ENCODE data around the gene RASA1.

The RASA1 gene

GRCh38 chr5:87388129-87388528 lies 120.4 kb downstream of the RASA1 start:
- in situ Hi-C loops (cut with HindIII; ENCODE audit: low sequenced_read_pairs), result no loop called here
- no peak for DNase-seq (ENCODE audit: low read depth)
- no peak overlapping the region for H3K4me3 ChIP-seq (ENCODE audit: low read depth, low read length)
- TF ChIP-seq CTCF (IDR thresholded peaks at IDR 0.05; ENCODE audit: low read depth, low read length, missing control alignments), result no peak

- DNase-seq (ENCODE audit: low read depth), result no peak
- no peak for TF ChIP-seq CTCF (IDR thresholded peaks at IDR 0.05; ENCODE audit: low read depth, low read length, missing control alignments)
- in situ Hi-C loops (cut with HindIII; ENCODE audit: low sequenced_read_pairs), result no loop called here
- H3K4me3 ChIP-seq (ENCODE audit: low read depth, low read length), result no peak overlapping the region
Measured at GRCh38 chr5:87389296-87390034, 121.8 kb downstream of the RASA1 start.

- no peak for TF ChIP-seq CTCF (IDR thresholded peaks at IDR 0.05; ENCODE audit: low read depth, low read length, missing control alignments)
- in situ Hi-C loops (cut with HindIII; ENCODE audit: low sequenced_read_pairs), result no loop called here
- no peak for DNase-seq (ENCODE audit: low read depth)
- no peak overlapping the region for H3K4me3 ChIP-seq (ENCODE audit: low read depth, low read length)
Measured at GRCh38 chr5:87390075-87390474, 122.4 kb downstream of the RASA1 start.

- no peak for DNase-seq (ENCODE audit: low read depth)
- no peak for TF ChIP-seq CTCF (IDR thresholded peaks at IDR 0.05; ENCODE audit: low read depth, low read length, missing control alignments)
- in situ Hi-C loops (cut with HindIII; ENCODE audit: low sequenced_read_pairs), result no loop called here
Measured at GRCh38 chr5:87390576-87391199, 123.0 kb downstream of the RASA1 start.

GRCh38 chr5:87392170-87392569 lies 124.5 kb downstream of the RASA1 start:
- no peak for TF ChIP-seq CTCF (IDR thresholded peaks at IDR 0.05; ENCODE audit: low read depth, low read length, missing control alignments)
- in situ Hi-C loops (cut with HindIII; ENCODE audit: low sequenced_read_pairs), result no loop called here
- DNase-seq (ENCODE audit: low read depth), result no peak
- H3K4me3 ChIP-seq (ENCODE audit: low read depth, low read length), result no peak overlapping the region

More at GRCh38 chr5:87390576-87391199, 123.0 kb downstream of the RASA1 start:
- H3K4me3 ChIP-seq (ENCODE audit: low read depth, low read length), result no peak overlapping the region

- TF ChIP-seq CTCF (IDR thresholded peaks at IDR 0.05; ENCODE audit: low read depth, low read length, missing control alignments), result no peak
- H3K4me3 ChIP-seq (ENCODE audit: low read depth, low read length), result no peak overlapping the region
- DNase-seq (ENCODE audit: low read depth), result no peak
- in situ Hi-C loops (cut with HindIII; ENCODE audit: low sequenced_read_pairs), result no loop called here
Measured at GRCh38 chr5:87392801-87393200, 125.1 kb downstream of the RASA1 start.

Data from astrocyte of the cerebellum (primary cell).